Measurements from ENCODE around the gene MBNL2.

DNA sequence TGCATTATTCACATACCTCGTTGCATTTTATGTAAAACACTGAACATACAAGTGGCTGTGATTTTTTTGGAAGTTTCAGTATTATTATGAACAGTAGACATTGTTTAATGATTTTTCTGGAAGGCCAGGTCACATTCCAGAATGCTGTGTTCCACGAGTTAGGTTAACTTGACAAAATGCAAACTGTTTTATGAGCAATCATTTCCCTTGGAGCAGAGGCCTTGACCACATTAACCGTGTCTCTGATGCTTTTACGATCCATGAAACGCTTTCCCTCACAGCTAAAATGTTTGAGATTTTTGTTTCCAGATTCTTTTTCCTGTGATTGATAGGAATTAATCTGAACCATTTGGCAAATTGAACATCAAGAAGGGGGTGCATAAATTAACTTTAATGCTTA is 57.8 kb downstream of the MBNL2 start:
- TF ChIP-seq POLR2A (IDR thresholded peaks at IDR 0.05) (no peak), CTCF (IDR thresholded peaks at IDR 0.05) (no peak)

Data from uterus (tissue), 2 donors.